ENCODE data around the gene PSMD9. TPM values are rescaled to one million over a fixed set of nuclear protein-coding genes. Genes with fewer than 3 reads are reported as not detected.

PSMD9 gene
- total RNA-seq, 1 experiment from 2014 or later: 39.9 TPM

DNA sequence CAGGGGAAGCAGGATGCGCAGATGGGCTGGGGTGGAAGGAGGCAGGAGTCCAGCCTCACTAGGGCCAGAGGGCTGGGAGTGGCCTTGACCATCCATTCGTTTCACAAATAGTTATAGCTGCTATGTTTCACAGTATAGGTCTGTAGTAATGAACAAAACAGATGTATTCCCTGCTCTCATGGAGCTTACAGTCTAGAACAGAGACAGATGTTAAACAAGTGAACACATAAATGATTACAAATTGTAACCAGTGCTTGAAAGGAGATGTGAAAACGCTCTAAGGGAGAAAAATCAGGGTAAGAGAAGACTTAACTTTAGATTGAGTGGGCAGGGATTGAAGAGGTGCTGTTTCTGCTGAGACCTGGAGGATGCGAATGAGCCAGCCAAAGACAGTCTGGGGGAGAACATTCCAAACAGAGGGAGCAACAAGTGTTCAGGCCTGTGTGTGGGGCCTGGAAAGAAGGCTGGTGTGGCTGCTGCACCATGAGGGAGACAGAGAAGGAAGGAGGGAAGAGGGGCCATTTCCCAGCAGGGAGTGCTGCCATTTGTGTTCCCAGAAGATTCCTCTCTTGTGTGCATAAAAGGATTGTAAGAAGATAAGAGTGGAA lies 44.4 kb downstream of the PSMD9 start:
- no peak overlapping the region for H3K27ac ChIP-seq (ENCODE audit: insufficient read length, low read depth, low read length)
- no peaks in the 10 kb centered on the region for H3K23me2 ChIP-seq (ENCODE audit: insufficient read length, low read depth, low read length, poor library complexity, severe bottlenecking)
- no peak overlapping the region for H2BK20ac ChIP-seq (ENCODE audit: low read depth, low read length, poor library complexity, severe bottlenecking)
- H3K56ac ChIP-seq (ENCODE audit: insufficient read length, low read depth, low read length): no peak overlapping the region
- no peak overlapping the region for H4K91ac ChIP-seq (ENCODE audit: insufficient read length, low read depth, low read length)
- H3K9me3 Mint-ChIP-seq: peaks cover 3 to 7% of the 10 kb centered on the region in 2 experiments; a peak in 3 of 5 replicates
- H3K27me3 ChIP-seq (ENCODE audit: insufficient read depth, low read length): no peaks in the 10 kb centered on the region
- H3T11ph ChIP-seq (ENCODE audit: low read length): no peak overlapping the region
- H3K4me1 Mint-ChIP-seq: peaks cover 16 to 21% of the 10 kb centered on the region in 2 experiments
- no peak overlapping the region for H4K5ac ChIP-seq (ENCODE audit: insufficient read length, low read depth, low read length)
- peaks cover 4% of the 10 kb centered on the region; the same call in 1 of the 2 replicates for H3K4me1 ChIP-seq (ENCODE audit: insufficient read depth, low read length)
- H4K20me1 ChIP-seq (ENCODE audit: control insufficient read depth, insufficient read depth, insufficient read length): no peaks in the 10 kb centered on the region
- TF ChIP-seq, protein P1, sequence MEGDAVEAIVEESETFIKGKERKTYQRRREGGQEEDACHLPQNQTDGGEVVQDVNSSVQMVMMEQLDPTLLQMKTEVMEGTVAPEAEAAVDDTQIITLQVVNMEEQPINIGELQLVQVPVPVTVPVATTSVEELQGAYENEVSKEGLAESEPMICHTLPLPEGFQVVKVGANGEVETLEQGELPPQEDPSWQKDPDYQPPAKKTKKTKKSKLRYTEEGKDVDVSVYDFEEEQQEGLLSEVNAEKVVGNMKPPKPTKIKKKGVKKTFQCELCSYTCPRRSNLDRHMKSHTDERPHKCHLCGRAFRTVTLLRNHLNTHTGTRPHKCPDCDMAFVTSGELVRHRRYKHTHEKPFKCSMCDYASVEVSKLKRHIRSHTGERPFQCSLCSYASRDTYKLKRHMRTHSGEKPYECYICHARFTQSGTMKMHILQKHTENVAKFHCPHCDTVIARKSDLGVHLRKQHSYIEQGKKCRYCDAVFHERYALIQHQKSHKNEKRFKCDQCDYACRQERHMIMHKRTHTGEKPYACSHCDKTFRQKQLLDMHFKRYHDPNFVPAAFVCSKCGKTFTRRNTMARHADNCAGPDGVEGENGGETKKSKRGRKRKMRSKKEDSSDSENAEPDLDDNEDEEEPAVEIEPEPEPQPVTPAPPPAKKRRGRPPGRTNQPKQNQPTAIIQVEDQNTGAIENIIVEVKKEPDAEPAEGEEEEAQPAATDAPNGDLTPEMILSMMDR (conservative IDR thresholded peaks at IDR 0.05): no peak
- H2BK120ac ChIP-seq (ENCODE audit: low read depth, low read length, poor library complexity, severe bottlenecking): no peak overlapping the region
- no CpG with 5 or more reads among the region's 4 CpGs for WGBS (ENCODE audit: extremely low coverage, insufficient read length, low lambda C conversion rate)
- no peak overlapping the region for H3K4me2 ChIP-seq (ENCODE audit: insufficient read depth, insufficient read length, low read length)
- H2BK15ac ChIP-seq (ENCODE audit: low read depth, low read length): no peak overlapping the region
- H3K4me3 Mint-ChIP-seq: no peak overlapping the region
- no peak overlapping the region for H3K14ac ChIP-seq (ENCODE audit: insufficient read depth, low read length)
- no peaks in the 10 kb centered on the region for H3K79me2 ChIP-seq (ENCODE audit: insufficient read depth, low read length)
- H2AK5ac ChIP-seq (ENCODE audit: insufficient read length, low read length): no peak overlapping the region
- no peak overlapping the region for H3K18ac ChIP-seq (ENCODE audit: insufficient read length, low read depth, low read length)
- H4K8ac ChIP-seq (replicated peaks; ENCODE audit: insufficient read length, low read depth, low read length): no peak overlapping the region
- peaks cover 4 to 8% (median 8%) of the 10 kb centered on the region in 3 experiments; a peak in 6 of 7 replicates for H3K36me3 Mint-ChIP-seq (ENCODE audit: insufficient read depth in 1 of 3, low read depth in 3 of 3)
- no peak overlapping the region for H2BK5ac ChIP-seq (ENCODE audit: insufficient read length, low read length)
- H3K9me3 ChIP-seq (ENCODE audit: control insufficient read depth, low read depth, low read length): no peaks in the 10 kb centered on the region
- H2BK12ac ChIP-seq (ENCODE audit: insufficient read length, low read depth, low read length): no peak overlapping the region
- no peak for DNase-seq
- no peak overlapping the region for H2AFZ ChIP-seq (ENCODE audit: low read length)
- no peaks in the 10 kb centered on the region for H3K79me1 ChIP-seq (ENCODE audit: insufficient read depth, low read depth, low read length, poor library complexity, severe bottlenecking)
- peak overlapping the region in 2 of 3 experiments; percentile 1 to 47; a peak in 4 of 7 replicates for H3K27ac Mint-ChIP-seq
- H3K27me3 Mint-ChIP-seq (ENCODE audit: low read depth): no peaks in the 10 kb centered on the region
- H3K9ac ChIP-seq (ENCODE audit: extremely low read depth, insufficient read length, low read length): no peak overlapping the region
- H3K23ac ChIP-seq (ENCODE audit: insufficient read length, low read depth, low read length): no peak overlapping the region
- no peak overlapping the region for H3K4ac ChIP-seq (ENCODE audit: low read depth, low read length)

All from H9 (cell line).